CD4-positive, alpha-beta T cell treated with Interleukin-12 subunit alpha and Interleukin-12 subunit beta, for 1 hour (primary cell): Measurements from ENCODE around the gene STAT1.
"Not testable (repeated sequence)": the region's sequence is repeated elsewhere in the genome, so short reads cannot be mapped to it uniquely, and the experiment has no call there.

Experiments
- DNase-seq: peaks from one replicate; pipeline ENCODE4 v3.0.0-alpha.2; 2020

The STAT1 gene

GRCh38 chr2:191003405-191004309 is 10.3 kb downstream of the STAT1 start:
- no peak for DNase-seq

GRCh38 chr2:191001624-191002023 is 12.3 kb downstream of the STAT1 start:
- no peak for DNase-seq

GRCh38 chr2:191001032-191001431 is 12.9 kb downstream of the STAT1 start:
- no peak for DNase-seq

GRCh38 chr2:190999949-191000665 is 13.9 kb downstream of the STAT1 start:
- DNase-seq, result no peak

- DNase-seq, result no peak
Measured at GRCh38 chr2:190999058-190999457, 14.9 kb downstream of the STAT1 start.

GRCh38 chr2:190997526-190998113 is 16.4 kb downstream of the STAT1 start:
- no peak for DNase-seq

- no peak for DNase-seq
Measured at GRCh38 chr2:190996947-190997346, 17.0 kb downstream of the STAT1 start.

- peak; percentile 51 for DNase-seq
Measured at GRCh38 chr2:190996338-190996946, 17.5 kb downstream of the STAT1 start.

- not testable (repeated sequence) for DNase-seq
Measured at GRCh38 chr2:190995315-190995714, 18.7 kb downstream of the STAT1 start.

- DNase-seq, result no peak
Measured at GRCh38 chr2:190994148-190994547, 19.8 kb downstream of the STAT1 start.

GRCh38 chr2:190993292-190993643 is 20.7 kb downstream of the STAT1 start:
- DNase-seq, result no peak

- DNase-seq, result no peak
Measured at GRCh38 chr2:190990132-190990531, 23.8 kb downstream of the STAT1 start.

GRCh38 chr2:190988910-190989309 is 25.1 kb downstream of the STAT1 start:
- no peak for DNase-seq

GRCh38 chr2:190987938-190988337 is 26.0 kb downstream of the STAT1 start:
- DNase-seq, result no peak

GRCh38 chr2:190987116-190987515 is 26.9 kb downstream of the STAT1 start:
- DNase-seq, result no peak

- no peak for DNase-seq
Measured at GRCh38 chr2:190986221-190986953, 27.6 kb downstream of the STAT1 start.

GRCh38 chr2:190984595-190984994 is 29.4 kb downstream of the STAT1 start:
- no peak for DNase-seq

GRCh38 chr2:190982262-190983034 is 31.5 kb downstream of the STAT1 start:
- DNase-seq, result no peak

GRCh38 chr2:190981733-190982132 is 32.2 kb downstream of the STAT1 start:
- no peak for DNase-seq

GRCh38 chr2:190981333-190981732 is 32.6 kb downstream of the STAT1 start:
- no peak for DNase-seq

GRCh38 chr2:190980630-190981209 is 33.3 kb downstream of the STAT1 start:
- DNase-seq, result no peak
